ENCODE data around the gene ARHGAP4. TPM values are rescaled to one million over a fixed set of nuclear protein-coding genes. Genes with fewer than 3 reads are reported as not detected.

The ARHGAP4 gene
- total RNA-seq, 1 donor from 2014 or later: 9.7 TPM

DNA sequence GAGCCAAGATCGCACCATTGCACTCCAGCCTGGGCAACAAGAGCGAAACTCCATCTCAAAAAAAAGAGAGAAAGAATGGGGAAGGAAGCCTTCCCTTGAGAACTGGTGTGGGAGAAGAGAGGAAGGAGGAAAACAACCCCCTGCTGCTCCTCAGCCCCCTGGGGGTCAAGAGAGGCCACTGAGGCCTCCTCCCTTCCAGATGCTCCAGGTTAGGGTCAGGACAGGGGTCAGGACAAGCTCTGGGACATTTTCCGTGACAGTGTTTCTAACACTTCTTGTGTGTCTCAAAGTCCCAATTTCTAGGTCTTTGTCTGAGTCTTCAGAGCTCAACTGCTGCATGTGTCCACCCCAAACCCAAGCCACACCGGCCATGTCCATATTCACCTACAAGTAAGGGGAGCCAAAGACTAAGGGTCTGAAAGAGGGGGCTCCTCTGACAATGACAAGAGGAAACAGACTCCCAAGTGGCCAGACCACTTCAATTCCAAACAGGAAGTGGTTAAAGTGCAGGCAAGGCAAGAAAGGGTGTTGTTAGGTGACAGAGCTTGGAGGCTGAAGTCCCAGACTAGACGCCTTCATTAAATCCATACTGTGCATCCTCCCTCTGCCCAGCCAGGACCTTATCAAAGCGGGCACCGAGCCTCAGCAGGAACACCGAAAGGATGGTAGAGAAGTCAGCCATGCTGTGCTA, 48.3 kb downstream of the ARHGAP4 start:
- no peak for ATAC-seq
- intact Hi-C loops (cut with DNase I): no loop called here
- DNase-seq (ENCODE audit: missing footprints): no peak

DNA sequence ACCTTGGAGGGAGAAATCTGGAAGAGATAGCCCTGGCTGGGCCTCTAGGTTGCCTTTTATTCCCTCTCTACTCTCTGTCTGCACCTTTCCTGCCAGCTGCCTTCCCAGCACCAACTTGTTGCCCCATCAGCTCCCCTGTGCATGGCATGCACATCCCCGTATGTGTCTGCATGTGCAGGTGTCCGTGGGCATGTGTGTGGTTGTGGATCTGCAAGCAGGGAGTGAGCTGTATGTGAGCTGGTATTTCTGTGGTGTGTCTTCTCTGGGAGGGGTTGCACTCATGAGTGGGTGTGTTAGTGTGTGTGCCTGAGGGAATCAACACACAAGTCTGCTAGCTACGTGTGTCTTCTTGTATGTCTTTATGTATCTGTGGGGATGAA, 50.0 kb downstream of the ARHGAP4 start:
- no peak for ATAC-seq
- intact Hi-C loops (cut with DNase I): no loop called here

DNA sequence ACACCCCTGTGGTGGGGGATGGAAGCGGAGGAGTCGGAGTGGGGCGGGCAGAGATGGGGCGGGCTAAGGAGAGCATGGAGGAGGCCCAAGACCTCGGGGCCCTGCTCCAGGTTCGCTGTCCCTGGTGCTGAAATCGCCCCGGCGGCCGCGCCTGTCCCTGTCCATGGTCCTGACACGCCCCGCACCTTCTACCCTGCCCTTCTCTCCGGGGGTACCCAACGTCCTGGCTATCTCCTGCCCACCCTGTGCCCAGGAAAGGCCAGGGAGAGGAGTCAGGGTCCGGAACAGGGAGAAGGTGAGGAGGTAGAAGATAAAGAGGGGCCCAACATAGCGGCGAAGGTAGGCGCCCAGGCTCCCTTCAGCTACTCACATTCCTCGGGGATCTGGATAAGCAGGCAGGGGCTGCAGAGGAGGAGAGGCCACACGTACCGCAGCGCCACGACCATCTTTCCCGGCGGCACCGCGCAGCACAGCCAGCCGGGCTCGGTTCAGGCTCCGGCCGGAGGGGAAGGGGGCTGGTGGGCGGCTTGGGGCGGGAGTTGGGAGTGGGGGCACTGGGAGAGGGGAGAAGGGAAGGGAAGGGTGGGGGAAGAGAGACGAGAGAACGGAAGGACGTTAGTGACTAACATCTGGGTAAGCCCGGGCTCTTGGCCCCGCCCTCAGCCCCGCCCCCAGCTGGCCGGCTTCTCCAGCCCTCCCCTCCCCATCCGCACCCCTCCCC, 50.5 kb downstream of the ARHGAP4 start:
- intact Hi-C loops (cut with DNase I): no loop called here
- DNase-seq (ENCODE audit: missing footprints) (peak; percentile 77), ATAC-seq (no peak)

More for the DNA sequence above, 50.0 kb downstream of the ARHGAP4 start:
- no peak for DNase-seq (ENCODE audit: missing footprints)

DNA sequence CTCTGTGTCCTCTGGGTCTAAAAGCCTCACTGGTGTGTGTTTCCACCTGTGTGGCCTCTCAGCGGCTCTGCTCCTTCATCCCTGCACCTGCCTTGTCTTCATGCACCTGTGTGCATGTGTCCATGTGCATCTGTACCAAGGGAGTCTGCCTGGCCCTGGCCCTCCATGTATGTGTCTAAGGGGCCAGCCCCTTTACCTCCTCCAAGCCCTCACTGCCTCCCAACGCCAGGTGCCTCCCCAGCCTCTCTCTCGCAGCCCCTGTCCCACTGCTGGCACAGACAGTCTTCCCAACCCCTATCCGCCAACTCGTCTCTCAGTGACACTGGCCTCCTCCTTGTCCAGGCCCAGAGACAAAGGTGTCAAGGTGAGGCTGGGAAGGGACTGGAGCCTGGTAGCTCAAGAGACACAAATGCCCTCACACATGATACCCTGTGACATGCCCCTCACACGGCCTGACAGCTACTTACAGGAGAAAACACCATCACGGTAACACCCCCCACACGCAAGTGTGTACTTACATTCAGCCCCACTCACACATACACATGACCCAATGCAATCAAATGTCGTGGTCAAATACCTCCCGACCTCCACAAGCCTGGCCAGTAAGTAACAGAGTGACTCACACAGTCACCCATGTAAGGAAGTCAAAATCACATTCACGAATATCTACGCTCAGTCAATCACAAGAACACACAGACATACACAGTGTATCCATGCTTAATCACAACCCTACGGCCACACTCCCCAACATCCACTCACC, 51.5 kb downstream of the ARHGAP4 start:
- ATAC-seq: no peak
- no peak for DNase-seq (ENCODE audit: missing footprints)
- intact Hi-C loops (cut with DNase I): no loop called here

DNA sequence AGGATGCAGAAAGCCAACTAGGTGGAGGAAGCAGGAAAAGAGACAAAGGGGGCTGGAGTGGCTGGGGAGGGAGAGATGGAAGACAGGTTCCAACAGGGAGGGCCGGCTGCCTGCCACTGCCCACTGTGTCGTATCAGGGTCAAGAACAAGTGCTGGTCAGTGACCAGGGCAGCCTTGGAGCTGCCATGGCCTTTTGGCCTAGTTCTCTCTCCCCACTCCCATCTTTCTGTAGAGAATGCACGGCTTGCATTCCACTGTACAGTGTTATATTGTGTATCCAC, 52.0 kb downstream of the ARHGAP4 start:
- ATAC-seq (no peak), DNase-seq (ENCODE audit: missing footprints) (no peak)
- intact Hi-C loops (cut with DNase I): no loop called here

DNA sequence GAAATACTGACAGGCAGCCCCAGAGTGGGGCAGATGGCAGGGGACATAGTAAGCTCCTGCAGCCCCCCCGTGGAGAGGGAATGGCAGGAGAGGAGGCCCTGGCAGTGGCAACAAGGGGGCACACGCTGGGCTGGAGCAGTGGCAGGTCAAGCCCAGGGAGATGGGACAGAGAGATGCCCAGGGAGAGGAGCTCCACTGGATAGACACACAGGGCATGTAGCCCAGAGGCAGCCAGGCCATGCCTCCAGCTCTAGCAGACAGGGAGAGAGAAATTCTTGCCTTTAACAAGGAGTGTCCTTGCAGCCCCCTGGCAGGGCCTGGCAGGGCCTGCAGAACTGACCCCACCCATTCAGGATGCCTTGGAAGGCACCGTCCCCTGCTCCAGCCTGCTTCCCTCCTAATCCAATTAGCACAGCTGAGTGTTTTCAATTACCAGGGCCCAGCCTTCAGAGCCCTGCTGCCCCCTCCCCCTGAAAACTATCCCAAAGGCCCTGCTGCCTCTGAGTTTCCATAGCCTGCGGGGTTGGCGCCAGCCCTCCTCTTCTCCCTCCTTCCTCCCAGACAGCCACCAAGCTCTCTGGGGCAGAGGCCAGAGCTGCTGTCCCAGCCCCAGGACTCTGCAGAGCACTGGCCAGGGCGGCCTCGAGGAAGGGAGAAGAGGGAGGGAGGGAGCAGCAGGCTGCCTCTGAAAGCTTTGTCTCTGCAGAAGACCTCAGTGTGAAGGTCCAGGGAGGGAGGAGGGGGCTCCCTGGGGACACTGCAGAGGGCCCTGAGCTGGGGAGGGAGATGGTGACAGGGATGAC, 52.6 kb downstream of the ARHGAP4 start:
- intact Hi-C loops (cut with DNase I): no loop called here
- DNase-seq (ENCODE audit: missing footprints) (no peak), ATAC-seq (no peak)

DNA sequence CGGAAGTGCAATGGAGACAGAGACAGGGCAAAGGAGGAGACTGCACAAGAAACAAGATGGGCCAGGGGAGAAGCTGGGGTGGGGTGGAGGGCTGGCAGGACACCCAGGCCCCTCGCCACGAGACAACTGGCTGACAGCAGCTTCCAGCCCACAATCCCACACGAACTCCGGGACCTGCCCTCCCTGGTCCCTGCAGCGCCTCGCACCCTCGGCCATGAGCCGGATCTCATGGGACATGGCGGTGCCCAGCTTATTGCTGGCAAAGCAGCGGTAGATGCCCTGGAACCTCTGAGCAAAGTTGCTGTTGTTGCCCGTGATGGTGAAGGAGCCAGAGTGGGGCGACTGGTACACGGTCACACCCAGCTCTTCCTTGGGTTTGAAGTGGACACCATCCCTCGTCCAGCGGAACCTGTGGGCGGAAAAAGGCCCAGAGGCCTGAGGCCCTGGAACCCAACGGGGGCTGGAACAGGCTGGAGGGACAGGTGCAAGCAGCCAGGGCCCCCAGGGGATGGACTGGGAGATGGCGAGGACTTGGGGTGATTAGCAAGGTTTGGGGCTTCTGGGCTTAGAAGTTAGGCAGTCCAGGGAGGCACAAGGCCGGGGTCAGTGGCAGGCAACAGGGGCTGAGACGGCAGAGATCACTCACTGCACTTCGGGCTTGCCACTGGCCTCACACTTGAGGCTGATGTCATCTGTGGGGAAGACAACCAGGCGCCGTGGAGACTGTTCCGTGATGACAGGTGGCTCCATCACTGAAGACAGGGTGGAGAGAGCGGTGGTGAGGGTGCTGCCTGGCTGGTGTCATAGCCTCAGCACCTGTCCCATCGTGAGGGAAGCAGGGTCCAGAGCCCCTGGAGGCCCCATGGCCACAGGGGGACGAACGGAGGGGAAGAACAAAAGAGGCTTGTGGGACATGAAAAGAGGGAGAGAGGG, 53.9 kb downstream of the ARHGAP4 start:
- ATAC-seq: no peak
- DNase-seq (ENCODE audit: missing footprints): no peak
- intact Hi-C loops (cut with DNase I): no loop called here

DNA sequence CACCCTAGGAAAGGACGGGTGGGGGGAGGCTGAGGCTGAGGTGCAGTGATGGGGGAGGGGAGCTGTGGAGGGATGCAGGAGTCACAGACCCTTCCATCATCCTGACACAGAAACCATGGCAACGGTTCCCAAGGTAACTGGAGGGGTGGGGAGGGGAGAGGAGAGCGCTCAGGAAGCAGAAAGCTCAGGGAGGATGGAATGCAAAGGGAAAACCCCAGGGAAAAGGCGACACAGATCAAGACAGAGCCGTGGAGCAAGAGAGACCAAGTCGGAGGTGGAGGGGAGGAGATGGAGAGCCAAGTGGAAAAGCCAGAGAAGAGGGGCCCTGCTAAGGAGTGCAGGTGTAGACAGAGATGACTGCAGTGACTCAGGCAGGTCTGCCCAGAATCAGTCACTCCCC, 54.6 kb downstream of the ARHGAP4 start:
- DNase-seq (ENCODE audit: missing footprints): no peak
- intact Hi-C loops (cut with DNase I): no loop called here
- no peak for ATAC-seq

DNA sequence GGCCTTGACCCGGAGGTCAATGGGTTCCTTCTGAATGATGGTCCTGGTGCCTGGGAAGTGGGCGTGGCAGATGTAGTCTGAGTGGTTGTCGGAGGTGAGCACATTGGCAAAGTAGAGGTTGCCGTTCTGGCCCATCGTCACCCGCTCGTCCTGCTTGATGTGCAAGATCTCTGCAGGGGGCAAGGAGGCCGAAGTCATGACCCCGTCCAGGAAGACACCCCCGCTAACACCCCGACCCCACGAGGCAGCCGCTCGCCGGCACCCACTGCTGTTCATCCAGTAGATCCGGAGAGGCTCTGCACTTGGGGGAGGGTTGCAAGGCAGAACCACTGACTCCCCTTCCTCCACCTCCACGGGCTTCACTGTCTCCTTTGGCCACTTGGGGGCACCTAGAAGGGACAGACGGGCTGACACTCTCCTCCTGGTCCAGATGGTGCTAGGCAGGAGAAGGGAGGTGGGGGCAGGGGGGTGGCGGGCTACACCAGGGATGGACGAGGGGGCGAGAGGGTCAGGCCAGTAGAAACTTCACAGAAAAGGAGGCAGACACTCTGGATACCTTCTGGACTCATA, 55.2 kb downstream of the ARHGAP4 start:
- ATAC-seq (no peak), DNase-seq (ENCODE audit: missing footprints) (no peak)
- intact Hi-C loops (cut with DNase I): no loop called here

DNA sequence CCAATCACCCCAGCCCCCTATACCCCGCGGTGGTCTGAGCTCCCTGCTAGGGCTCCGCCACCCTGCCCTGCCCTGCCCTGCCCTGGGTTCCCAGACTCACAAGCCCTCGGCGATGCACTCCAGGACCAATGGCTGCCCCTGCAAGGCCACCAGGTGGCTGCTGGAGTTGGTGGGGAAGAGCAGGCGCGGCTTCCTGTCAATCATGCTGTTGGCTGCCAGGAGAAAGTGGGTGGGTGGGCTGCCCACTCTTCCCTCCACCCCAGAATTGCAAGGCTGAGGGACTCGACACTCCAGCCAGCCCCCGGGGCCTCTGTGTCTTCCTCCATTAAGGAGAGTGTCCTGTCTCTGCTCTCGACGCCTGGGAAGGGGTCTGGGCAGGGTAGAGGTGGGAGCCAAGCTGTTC, 55.8 kb downstream of the ARHGAP4 start:
- intact Hi-C loops (cut with DNase I): no loop called here
- no peak for ATAC-seq
- DNase-seq (ENCODE audit: missing footprints): no peak

DNA sequence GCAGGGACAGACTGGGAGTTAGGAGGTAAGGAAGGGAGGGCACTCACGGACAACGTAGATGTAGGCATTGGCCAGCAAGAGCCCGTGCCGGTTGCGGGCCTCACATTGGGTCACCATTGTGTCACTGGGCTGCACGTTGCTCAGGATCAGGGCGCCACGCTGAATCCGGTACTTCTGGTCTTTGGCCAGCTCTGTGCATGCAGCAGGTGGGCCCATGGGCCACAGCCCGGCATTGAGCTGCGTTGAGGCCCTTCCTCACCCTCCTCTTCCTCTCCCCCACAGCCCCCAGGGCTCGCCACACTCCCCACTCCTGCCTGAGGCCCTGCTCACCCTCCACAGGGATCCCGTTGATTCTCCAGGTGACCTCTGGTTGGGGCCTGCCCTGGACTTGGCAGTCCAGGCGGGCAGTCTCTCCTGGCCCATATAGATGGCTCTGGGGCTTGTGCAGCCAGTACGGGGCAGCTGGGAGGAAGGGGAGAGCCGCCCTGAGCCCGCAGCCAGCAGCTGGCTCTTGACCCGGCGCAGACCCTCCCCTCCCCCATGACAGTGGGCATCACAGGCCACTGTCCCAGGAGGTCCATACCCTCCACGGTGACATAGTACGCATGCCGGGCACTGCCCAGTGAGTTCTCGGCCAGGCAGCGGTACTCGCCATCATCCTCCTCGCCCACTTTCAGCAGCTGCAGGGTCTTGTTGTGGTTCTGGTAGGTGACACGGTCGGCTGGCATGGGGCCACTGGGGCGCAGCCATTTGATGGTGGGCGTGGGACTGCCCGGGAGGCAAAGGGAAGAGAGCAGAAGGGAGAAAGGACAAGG, 56.4 kb downstream of the ARHGAP4 start:
- ATAC-seq: no peak
- DNase-seq (ENCODE audit: missing footprints): no peak
- intact Hi-C loops (cut with DNase I): no loop called here

DNA sequence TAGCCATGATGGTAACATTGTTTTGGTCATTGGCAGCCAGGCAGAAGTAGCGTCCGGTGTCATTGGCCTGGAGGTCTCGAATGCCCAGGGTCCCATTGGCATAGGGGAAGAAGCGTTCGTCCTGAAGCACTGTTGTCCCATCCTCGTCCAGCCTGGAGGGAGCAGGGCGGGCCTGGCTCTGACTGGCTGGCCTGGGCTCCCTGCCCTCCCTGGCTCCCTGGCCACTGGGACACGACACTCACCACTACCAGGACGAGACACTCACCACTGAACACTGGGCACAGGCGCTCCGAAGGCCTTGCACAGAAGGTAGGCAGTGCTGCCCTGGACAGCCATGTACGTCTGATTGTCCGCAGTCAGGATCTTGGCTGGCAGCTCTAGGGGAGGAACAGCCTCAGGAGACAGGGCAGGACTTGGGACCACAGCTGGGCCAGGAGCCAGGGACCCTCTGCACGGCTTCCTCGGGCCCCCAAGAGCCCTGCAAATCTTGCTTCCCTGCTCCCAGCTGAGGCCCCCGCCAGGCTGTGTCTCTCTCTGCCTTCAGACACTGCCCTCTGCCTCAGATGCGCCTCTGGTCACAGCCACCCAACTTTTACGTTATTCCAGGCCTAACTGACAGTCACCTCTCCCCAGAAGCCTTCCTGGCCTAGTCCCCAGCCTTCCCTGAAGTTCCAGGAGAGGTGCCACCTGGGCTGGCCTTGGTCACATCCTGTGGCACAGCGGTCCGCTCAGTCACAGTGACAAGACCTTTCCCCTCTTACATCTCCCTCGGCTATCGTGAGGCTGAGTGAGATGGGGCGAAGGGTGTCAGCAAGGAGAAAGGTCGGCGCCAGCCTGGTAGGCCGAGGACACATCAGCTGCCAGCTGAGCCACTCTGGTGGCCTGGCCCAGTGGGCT, 57.2 kb downstream of the ARHGAP4 start:
- intact Hi-C loops (cut with DNase I): no loop called here
- no peak for DNase-seq (ENCODE audit: missing footprints)
- no peak for ATAC-seq

DNA sequence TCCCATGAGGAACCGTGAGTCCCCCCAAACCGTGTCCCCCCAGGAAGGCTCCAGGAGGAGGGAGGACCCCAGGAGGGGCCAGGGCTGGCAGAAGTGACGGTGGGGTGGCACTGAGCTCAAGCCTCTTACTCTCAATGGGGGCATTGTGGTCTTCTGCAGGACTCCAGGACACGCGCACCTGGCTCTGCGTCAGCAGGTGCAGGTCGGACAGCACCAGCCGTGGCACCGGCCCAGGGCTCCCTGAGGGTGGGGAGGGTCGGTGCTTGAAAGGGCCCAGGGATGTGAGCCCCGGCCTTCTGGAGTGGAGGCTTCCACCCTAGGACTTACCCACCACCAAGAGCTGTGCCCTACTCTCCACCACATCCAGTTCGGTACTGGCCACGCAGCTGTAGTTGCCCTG, 58.4 kb downstream of the ARHGAP4 start:
- ATAC-seq (no peak), DNase-seq (ENCODE audit: missing footprints) (no peak)
- intact Hi-C loops (cut with DNase I): no loop called here

DNA sequence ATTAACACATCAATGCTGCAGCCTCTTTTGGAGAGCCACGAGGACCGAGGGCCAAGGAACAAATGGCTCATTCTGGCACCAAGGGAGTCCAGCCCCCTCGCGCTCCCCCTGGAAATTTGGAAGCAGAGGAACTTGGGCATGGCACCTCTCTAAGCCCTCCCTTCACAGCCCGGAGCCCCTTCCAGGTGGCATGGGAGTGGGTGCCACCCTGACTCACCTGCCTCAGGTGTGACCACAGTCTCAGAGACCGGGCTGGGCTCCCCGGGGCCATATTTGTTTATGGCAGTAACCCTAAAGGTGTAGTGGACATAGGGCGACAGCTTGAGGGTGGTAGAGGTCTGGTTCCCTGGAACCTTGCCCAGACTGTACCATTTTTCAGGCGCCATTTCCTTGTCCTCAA, 58.9 kb downstream of the ARHGAP4 start:
- DNase-seq (ENCODE audit: missing footprints) (no peak), ATAC-seq (no peak)
- intact Hi-C loops (cut with DNase I): no loop called here

DNA sequence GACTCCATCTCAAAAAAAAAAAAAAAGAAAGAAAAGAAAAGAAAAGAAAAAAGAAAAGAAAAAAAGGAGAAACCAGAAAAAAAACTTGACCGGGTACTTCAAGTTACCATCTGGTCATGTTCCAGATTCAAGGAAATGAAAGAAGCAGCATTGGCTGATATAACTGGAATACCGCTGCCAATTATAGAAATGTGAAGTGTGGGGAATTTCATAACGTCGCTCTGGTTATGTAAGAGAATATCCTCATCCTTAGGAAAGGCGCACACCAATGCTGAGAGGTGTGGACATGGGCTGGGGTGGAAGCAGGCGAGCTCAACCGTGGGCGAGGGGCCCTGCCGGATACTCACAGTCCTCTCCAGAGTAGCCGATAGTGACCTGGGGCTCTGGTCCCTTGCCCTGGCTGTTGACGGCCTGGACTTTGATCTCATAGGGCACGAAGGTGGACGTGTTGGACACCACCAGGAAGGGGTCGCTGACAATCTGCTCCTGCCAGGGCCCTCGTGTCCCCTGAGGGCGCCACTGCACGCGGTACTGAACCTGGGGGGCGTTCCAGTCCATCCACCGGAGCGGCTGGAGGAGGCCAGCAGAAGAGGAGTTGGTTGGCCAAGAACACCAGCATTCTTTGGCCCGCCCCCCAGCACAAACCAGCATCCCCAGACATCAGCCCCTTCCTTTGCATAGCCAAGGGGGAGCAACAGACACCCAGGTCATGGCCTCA, 59.6 kb downstream of the ARHGAP4 start:
- ATAC-seq (no peak), DNase-seq (ENCODE audit: missing footprints) (no peak)
- intact Hi-C loops (cut with DNase I): no loop called here

DNA sequence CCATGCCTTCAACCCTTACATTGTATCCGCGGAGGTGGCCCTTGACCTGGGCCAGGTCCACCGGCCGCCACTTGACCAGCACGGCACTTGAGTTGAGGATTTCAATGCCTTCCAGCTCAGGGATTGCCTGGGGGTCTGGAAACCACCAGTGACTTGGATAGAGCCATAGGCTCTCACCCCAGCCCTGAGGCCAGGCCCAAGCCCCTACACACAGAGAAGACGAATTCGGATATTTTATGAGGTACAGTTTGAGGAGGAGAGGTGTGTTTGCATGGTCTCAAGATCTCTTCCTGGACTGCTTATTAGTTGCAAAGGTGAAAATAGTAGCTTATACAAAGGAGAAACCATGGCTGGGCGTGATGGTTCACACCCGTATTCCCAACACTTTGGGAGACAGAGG, 60.4 kb downstream of the ARHGAP4 start:
- no peak for DNase-seq (ENCODE audit: missing footprints)
- no peak for ATAC-seq

More for the DNA sequence above, 60.4 kb downstream of the ARHGAP4 start:
- intact Hi-C loops (cut with DNase I): no loop called here
